Measurements from ENCODE around the gene GNAI2.
"Not testable (repeated sequence)": the region's sequence is repeated elsewhere in the genome, so short reads cannot be mapped to it uniquely, and the experiment has no call there.

GNAI2 gene

GRCh38 chr3:50267280-50267913 lies 31.4 kb downstream of the GNAI2 start:
- DNase-seq: no peak

- no peak for DNase-seq
These were observed 32.3 kb downstream of the GNAI2 start for GRCh38 chr3:50268276-50268675.

GRCh38 chr3:50268703-50269451 lies 32.9 kb downstream of the GNAI2 start, which contains the start of gene SEMA3B:
Gene SEMA3B (plus strand): TSS chr3:50269147. CDS start chr3:50269241, 94 bp downstream.
- no peak for DNase-seq

- no peak for DNase-seq
These were observed 33.5 kb downstream of the GNAI2 start for GRCh38 chr3:50269460-50269859.

GRCh38 chr3:50269977-50270413 lies 34.0 kb downstream of the GNAI2 start:
- no peak for DNase-seq

GRCh38 chr3:50270422-50271224 lies 34.6 kb downstream of the GNAI2 start:
- DNase-seq: no peak

- DNase-seq: no peak
These were observed 35.4 kb downstream of the GNAI2 start for GRCh38 chr3:50271314-50271936.

GRCh38 chr3:50272538-50272910 lies 36.5 kb downstream of the GNAI2 start:
- DNase-seq: not testable (repeated sequence)

- DNase-seq: peak; percentile 76
These were observed 37.1 kb downstream of the GNAI2 start for GRCh38 chr3:50272911-50273688.

- DNase-seq: no peak
These were observed 37.7 kb downstream of the GNAI2 start for GRCh38 chr3:50273689-50274065.

- DNase-seq: peak; percentile 45
These were observed 38.5 kb downstream of the GNAI2 start for GRCh38 chr3:50274371-50275104.

- no peak for DNase-seq
These were observed 39.4 kb downstream of the GNAI2 start for GRCh38 chr3:50275141-50275995.

- peak; percentile 16 for DNase-seq
These were observed 40.2 kb downstream of the GNAI2 start for GRCh38 chr3:50275996-50276761.

- no peak for DNase-seq
These were observed 40.7 kb downstream of the GNAI2 start for GRCh38 chr3:50276762-50277101.

- no peak for DNase-seq
These were observed 42.3 kb downstream of the GNAI2 start for GRCh38 chr3:50278123-50278879.

GRCh38 chr3:50278880-50279224 lies 42.8 kb downstream of the GNAI2 start, which contains the start of gene LSMEM2:
Gene LSMEM2 (plus strand): TSS chr3:50279087. CDS start chr3:50279114, 27 bp downstream.
- DNase-seq: no peak

GRCh38 chr3:50279255-50280016 lies 43.4 kb downstream of the GNAI2 start:
- DNase-seq: no peak

- not testable (repeated sequence) for DNase-seq
These were observed 48.1 kb downstream of the GNAI2 start for GRCh38 chr3:50284121-50284520.

Data from inflammatory macrophage treated with lipopolysaccharide for 4 hours (primary cell).